Activated CD4-positive, alpha-beta T cell treated with anti-CD3 and anti-CD28 coated beads for 36 hours (primary cell): ENCODE measurements around the gene EDN2. TPM values are rescaled to one million over a fixed set of nuclear protein-coding genes. Genes with fewer than 3 reads are reported as not detected.

Experiments
- ATAC-seq: fragments of 200-7000 bp; cut with Tn5 transposase; one replicate; pipeline ENCODE4 v1.10.0; 2021; ENCODE audit warnings: mild to moderate bottlenecking, moderate library complexity
- CTCF ChIA-PET: fragments of 350-600 bp; sonication (Branson Sonifier 250); formaldehyde crosslinking; loops from one replicate; lab custom pipeline; 2021; ENCODE audit warnings: antibody characterized with exemption; lab: Charles Lee
- POLR2A ChIA-PET: fragments of 350-600 bp; sonication (Branson Sonifier 250); formaldehyde crosslinking; loops from one replicate; lab custom pipeline; 2021; ENCODE audit warnings: antibody characterized with exemption, inconsistent platforms; lab: Charles Lee
- DNase-seq: peaks from one replicate; pipeline ENCODE4 v3.0.0-alpha.2; 2020
- H3K27ac Mint-ChIP-seq: one replicate; pipeline ENCODE4 v1.8.0; 2021; ENCODE audit warnings: mixed read lengths
- H3K27me3 Mint-ChIP-seq: one replicate; pipeline ENCODE4 v1.8.0; 2021; ENCODE audit warnings: mixed read lengths
- H3K36me3 Mint-ChIP-seq: one replicate; pipeline ENCODE4 v1.8.0; 2021; ENCODE audit warnings: low read depth, mixed read lengths
- H3K4me1 Mint-ChIP-seq: one replicate; pipeline ENCODE4 v1.8.0; 2021; ENCODE audit warnings: mixed read lengths
- H3K4me3 Mint-ChIP-seq: one replicate; pipeline ENCODE4 v1.8.0; 2021; ENCODE audit warnings: mild to moderate bottlenecking, moderate library complexity, mixed read lengths
- H3K9me3 Mint-ChIP-seq: one replicate; pipeline ENCODE4 v1.8.0; 2021; ENCODE audit warnings: low read depth, mixed read lengths
- intact Hi-C, 2 experiments: fragments of 100-400 bp; cut with DNase I in 1 of 2; cut with micrococcal nuclease in 1 of 2; formaldehyde crosslinking; loops; one replicate each; pipeline versions ENCODE4 v1.14.2 to v1.15.1; 2022 to 2024; cut with DNase I, micrococcal nuclease
- total RNA-seq, 2 experiments: library from RNA; stranded (reverse); gene quantifications; one replicate each; pipeline ENCODE4 v1.2.3, GENCODE V29; 2021

The EDN2 gene
- total RNA-seq, 2 experiments from 2014 or later = not detected

DNA sequence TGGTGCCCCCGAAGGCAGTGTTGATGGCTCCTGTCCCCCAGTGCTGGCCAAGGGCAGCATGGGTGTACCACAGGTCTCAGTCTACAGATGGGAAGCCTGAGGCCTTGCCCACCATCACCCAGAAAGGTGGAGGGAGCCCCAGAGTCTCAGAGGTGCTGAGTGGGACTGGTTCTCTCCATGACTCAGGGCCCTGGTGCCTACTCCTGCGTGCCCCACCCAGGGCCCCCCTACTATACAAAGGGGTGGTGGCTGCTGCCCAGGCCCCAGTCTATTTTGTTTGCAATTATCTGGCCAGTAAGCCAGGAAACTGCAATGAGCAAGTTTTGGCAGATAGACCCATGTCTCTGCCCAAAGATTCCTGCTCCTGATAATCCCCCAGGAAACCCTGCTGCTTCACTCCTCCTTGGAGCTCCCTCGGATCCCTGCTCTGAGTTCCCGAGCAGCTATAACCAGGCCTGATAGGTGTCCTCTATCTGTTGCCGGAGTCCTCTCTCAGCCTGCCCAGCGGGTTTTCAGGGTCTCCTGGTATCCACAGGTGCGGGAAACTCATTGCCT lies 41.7 kb downstream of the EDN2 start:
- ATAC-seq = no peak
- Mint-ChIP-seq H3K27me3 (peaks cover 9% of the 10 kb centered on the region), H3K27ac (no peak overlapping the region), H3K4me1 (no peaks in the 10 kb centered on the region), H3K9me3 (no peaks in the 10 kb centered on the region), H3K4me3 (no peak overlapping the region), H3K36me3 (no peaks in the 10 kb centered on the region)
- intact Hi-C loops = no loop called here
- ChIA-PET POLR2A (no interaction called here), CTCF (interaction anchor here (0.6 kb wide), 2 partner anchors 9 to 36 kb away, joined by 3 read pairs; no protein-coding TSS in a partner anchor)
- no peak for DNase-seq

DNA sequence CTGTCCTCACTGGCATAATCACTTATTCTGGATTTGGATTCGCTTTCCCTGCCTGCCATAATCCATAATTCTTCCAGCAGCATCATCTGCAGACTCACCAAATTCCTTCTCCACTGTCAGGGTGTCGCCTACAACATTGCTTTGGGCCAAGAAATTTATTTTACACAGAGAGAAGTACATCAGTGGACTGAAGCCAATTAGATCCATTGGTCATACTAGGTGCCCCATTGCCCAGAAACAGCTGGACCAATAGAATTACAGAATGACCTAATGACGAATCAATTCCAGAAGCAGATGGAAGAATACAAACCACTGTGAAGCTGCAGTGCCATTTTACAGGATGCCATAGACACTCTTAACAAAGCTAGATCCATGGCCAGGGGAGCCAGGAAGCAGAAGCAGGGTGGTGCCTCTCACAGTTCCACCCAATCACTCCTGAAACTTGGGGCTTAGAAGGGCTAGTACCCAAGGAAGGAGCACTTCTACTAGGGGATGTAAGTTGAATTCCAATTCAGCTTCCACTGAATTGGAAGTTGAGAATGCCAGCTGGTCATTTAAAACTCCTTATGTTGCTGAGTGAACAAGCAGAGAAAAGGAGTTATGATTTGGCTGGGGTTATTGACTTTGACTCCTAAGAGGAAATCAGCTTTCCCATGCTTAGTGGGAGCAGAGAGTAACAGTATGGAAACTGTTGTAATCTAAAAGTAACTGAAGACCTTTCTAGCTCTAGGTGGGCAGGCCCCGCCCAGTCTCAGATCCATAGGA lies 44.0 kb downstream of the EDN2 start:
- Mint-ChIP-seq H3K9me3 (no peaks in the 10 kb centered on the region), H3K27ac (no peak overlapping the region), H3K27me3 (peaks cover 12% of the 10 kb centered on the region), H3K4me1 (no peaks in the 10 kb centered on the region), H3K4me3 (no peak overlapping the region), H3K36me3 (no peaks in the 10 kb centered on the region)
- intact Hi-C loops = no loop called here
- CTCF ChIA-PET = interaction anchor here (0.6 kb wide), 2 partner anchors 9 to 12 kb away, joined by 4 read pairs; no protein-coding TSS in a partner anchor
- DNase-seq = no peak
- POLR2A ChIA-PET = no interaction called here
- no peak for ATAC-seq

DNA sequence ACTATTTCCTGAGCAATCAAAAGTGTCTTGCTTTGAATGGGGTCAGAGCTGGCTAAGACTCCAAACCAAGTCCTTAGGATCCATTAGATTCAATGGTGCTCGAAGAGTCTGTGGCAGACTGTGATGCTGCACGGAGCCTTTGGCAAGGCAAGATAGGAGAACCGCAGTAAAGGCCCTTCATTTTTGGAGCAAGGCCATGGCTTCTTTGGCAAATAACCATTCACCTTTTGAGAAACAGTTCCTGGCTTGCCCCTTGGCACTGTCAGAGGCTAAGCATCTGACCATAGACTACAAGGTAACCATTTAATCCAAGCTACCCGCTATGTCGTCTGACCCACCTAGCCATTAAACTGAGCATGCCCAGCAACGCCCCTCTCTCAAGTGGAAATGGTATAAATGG lies 45.2 kb downstream of the EDN2 start:
- H3K36me3 Mint-ChIP-seq = no peaks in the 10 kb centered on the region
- H3K4me1 Mint-ChIP-seq = no peaks in the 10 kb centered on the region
- intact Hi-C loops = no loop called here
- no peak overlapping the region for H3K4me3 Mint-ChIP-seq
- no peak for ATAC-seq
- ChIA-PET CTCF (interaction anchor here (0.6 kb wide), 1 partner anchor 547 kb away, joined by 3 read pairs; no protein-coding TSS in a partner anchor), POLR2A (no interaction called here)
- no peaks in the 10 kb centered on the region for H3K9me3 Mint-ChIP-seq
- no peak for DNase-seq
- peaks cover 18% of the 10 kb centered on the region for H3K27me3 Mint-ChIP-seq
- no peak overlapping the region for H3K27ac Mint-ChIP-seq

DNA sequence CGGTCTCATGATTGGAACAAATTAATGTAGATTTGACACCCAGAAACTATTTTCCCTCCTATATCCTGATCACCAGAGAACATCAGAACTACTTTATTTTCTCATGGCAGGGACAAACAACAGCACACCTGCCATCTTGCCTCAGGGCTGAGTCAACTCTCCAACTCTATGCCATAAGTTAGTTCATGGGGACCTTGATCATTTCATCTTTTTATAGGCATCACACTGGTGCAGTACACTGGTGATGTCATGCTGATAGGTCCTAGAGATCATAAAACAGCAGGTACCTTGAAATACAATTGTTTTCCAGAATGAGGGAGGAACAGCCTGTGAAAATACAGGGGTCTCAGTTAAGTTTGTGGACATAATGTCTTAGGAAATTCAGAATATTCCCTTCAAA lies 45.8 kb downstream of the EDN2 start:
- H3K9me3 Mint-ChIP-seq = no peaks in the 10 kb centered on the region
- H3K4me3 Mint-ChIP-seq = no peak overlapping the region
- intact Hi-C loops = no loop called here
- ChIA-PET POLR2A (no interaction called here), CTCF (no interaction called here)
- H3K27me3 Mint-ChIP-seq = peaks cover 23% of the 10 kb centered on the region
- H3K36me3 Mint-ChIP-seq = no peaks in the 10 kb centered on the region
- H3K27ac Mint-ChIP-seq = no peak overlapping the region
- ATAC-seq (no peak), DNase-seq (no peak)
- H3K4me1 Mint-ChIP-seq = no peaks in the 10 kb centered on the region

DNA sequence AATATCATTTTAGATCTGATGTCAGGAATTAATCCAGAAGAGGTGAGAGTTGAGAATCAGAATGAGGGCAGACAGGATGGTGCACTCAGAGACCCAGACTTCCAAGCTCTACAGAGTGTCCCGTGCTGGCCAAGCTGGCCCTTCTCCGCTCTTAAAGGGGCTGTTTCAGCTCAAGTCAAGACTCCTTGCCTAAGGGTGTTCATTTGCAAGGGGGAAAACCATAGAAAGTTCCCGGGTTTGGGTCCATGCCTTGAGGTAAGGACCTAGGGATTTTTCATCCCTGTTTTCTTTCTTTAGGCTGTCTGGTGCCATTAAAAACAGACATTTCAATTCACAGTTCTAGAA lies 47.5 kb downstream of the EDN2 start:
- CTCF ChIA-PET = interaction anchor here (0.5 to 0.7 kb wide), 2 partner anchors 843 to 845 kb away, joined by 3 read pairs; no protein-coding TSS in a partner anchor
- H3K9me3 Mint-ChIP-seq = no peaks in the 10 kb centered on the region
- H3K4me1 Mint-ChIP-seq = no peaks in the 10 kb centered on the region
- intact Hi-C loops = no loop called here
- peaks cover 30% of the 10 kb centered on the region for H3K27me3 Mint-ChIP-seq
- no peak for ATAC-seq
- H3K4me3 Mint-ChIP-seq = no peak overlapping the region
- no peak for DNase-seq
- POLR2A ChIA-PET = no interaction called here
- no peaks in the 10 kb centered on the region for H3K36me3 Mint-ChIP-seq
- no peak overlapping the region for H3K27ac Mint-ChIP-seq

DNA sequence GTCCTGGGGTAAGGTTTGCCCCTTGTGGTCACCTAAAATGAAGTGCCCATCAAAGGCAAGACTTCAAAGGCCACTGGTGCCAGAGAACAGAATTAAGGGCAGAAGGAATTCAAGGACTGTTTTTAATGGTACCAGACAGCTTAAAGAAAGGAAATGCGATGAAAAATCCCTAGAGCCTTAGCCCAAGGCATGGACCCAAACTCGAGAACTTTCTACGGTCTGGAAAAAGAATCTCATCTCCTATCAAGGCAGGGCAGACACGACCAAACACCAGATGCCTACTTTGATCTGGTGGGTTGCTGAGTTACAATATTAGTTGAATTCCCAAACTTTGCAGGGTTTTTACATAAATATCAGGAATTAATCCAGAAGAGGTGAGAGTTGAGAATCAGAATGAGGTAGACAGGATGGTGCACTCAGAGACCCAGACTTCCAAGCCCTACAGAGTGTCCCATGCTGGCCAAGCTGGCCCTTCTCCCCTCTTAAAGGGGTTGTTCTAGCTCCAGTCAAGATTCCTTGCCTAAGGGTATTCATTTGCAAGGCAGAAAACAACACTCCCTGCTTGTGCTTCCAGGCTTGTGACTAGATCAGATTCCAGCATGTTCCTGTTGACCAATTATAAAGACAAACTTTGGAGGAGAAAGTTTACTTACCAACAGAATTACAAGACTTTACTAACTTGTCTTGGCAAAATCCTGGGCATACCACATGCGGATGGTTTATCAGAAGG lies 48.0 kb downstream of the EDN2 start:
- H3K27ac Mint-ChIP-seq = no peak overlapping the region
- intact Hi-C loops = no loop called here
- no peaks in the 10 kb centered on the region for H3K4me1 Mint-ChIP-seq
- DNase-seq = no peak
- POLR2A ChIA-PET = no interaction called here
- CTCF ChIA-PET = interaction anchor here (0.5 to 0.7 kb wide), 2 partner anchors 843 to 844 kb away, joined by 3 read pairs; no protein-coding TSS in a partner anchor
- no peaks in the 10 kb centered on the region for H3K36me3 Mint-ChIP-seq
- ATAC-seq = no peak
- no peak overlapping the region for H3K4me3 Mint-ChIP-seq
- H3K27me3 Mint-ChIP-seq = peaks cover 30% of the 10 kb centered on the region
- no peaks in the 10 kb centered on the region for H3K9me3 Mint-ChIP-seq

DNA sequence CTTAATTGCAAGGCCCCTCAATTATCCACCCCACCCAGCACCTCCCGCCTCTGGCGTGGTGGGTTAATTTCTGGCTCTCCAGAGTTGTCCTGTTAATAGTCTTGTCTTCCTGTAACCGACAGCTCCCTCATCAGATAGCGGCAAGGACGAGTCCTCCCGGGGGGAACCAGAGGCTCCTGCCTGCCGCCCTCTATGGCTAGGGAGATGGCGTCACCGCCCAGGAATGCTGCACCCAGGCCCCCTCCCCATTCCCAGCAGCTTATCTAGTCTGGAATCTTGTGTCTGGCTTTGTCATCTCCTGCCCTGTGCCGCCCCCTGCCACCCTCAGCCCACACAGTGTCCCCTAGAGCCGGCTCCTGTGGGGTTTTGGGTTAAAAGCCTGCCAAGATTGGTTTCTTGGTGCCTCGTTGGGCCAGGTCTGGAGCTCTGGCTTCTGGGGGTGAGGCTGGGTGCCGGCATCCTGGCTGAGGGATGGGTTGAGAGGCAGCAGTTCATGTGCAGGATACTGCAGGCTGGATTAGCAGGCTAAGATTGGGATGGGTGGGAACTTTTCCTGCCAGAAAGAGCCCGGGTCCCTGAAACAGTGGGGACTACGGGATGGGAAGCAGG lies 48.8 kb downstream of the EDN2 start:
- ChIA-PET POLR2A (no interaction called here), CTCF (interaction anchor here (1.2 to 3.1 kb wide), 4 partner anchors 12 to 165 kb away, joined by 4 to 13 read pairs (median 5); no protein-coding TSS in a partner anchor)
- H3K27ac Mint-ChIP-seq = no peak overlapping the region
- H3K9me3 Mint-ChIP-seq = no peaks in the 10 kb centered on the region
- intact Hi-C loops = no loop called here
- H3K4me1 Mint-ChIP-seq = no peaks in the 10 kb centered on the region
- peaks cover 30% of the 10 kb centered on the region for H3K27me3 Mint-ChIP-seq
- ATAC-seq (no peak), DNase-seq (no peak)
- H3K4me3 Mint-ChIP-seq = no peak overlapping the region
- H3K36me3 Mint-ChIP-seq = no peaks in the 10 kb centered on the region

DNA sequence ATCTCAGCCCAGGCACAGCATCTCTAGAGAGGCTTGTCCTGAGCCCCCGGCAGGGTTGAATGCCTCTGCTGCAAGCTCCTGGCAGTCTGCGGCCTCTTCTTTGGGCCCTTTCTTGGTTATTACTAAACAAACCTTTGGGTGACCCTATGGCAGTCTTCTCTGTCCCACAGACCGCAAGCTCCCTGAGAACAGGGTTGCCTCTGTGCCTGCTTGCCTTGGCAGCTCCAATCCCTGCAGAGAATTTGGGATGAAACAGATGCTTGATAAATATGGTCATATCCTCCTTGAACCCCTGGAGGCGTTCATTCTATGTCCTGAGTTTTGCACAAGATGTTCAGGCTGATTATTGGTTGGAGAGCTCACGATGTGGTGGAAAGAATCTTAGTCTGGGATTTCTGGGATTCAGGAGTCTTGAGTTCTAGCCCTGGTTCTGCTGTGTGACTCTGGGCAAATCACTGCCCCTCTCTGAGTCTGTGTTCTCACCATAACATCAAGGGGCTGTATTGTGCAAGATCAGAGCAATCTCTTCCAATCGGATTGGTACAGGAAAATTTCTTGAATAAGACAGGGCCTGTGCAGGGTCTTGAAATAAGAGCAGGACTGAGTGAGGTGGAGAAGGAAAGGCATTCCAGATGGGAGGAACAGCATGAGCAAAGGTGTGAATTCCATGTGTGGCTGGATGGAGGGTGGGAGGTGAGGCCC lies 49.6 kb downstream of the EDN2 start:
- H3K9me3 Mint-ChIP-seq = no peaks in the 10 kb centered on the region
- peaks cover 30% of the 10 kb centered on the region for H3K27me3 Mint-ChIP-seq
- CTCF ChIA-PET = interaction anchor here (1.0 to 3.4 kb wide), 7 partner anchors 12 to 165 kb away, joined by 4 to 19 read pairs (median 6); no protein-coding TSS in a partner anchor
- H3K36me3 Mint-ChIP-seq = no peaks in the 10 kb centered on the region
- H3K4me3 Mint-ChIP-seq = no peak overlapping the region
- ATAC-seq (no peak), DNase-seq (no peak)
- intact Hi-C loops = no loop called here
- POLR2A ChIA-PET = no interaction called here
- no peaks in the 10 kb centered on the region for H3K4me1 Mint-ChIP-seq
- H3K27ac Mint-ChIP-seq = no peak overlapping the region

DNA sequence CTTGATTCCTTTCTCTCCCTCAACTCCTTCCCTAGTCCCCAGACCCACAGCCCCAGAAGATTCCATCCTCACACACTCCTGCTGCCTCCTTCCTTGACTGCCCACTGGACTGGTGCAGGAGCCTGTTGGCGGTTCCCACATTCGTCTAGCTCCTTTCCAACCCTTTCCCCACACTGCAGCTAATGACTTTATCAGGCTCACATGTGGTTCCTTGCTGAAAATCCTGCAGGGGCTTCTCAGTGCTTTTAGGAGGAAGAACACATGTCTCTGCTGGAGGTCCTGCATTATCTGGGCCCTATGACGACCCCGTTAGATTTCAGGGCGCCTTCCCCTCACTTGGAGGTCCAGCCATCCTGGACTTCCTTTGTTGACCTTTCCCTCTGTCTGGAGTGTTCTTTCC lies 50.2 kb downstream of the EDN2 start:
- ChIA-PET CTCF (interaction anchor here (0.7 to 3.4 kb wide), 14 partner anchors 8 to 168 kb away, joined by 3 to 19 read pairs (median 6); no protein-coding TSS in a partner anchor), POLR2A (no interaction called here)
- DNase-seq = no peak
- Mint-ChIP-seq H3K27ac (no peak overlapping the region), H3K9me3 (no peaks in the 10 kb centered on the region), H3K27me3 (peaks cover 30% of the 10 kb centered on the region), H3K4me3 (no peak overlapping the region), H3K36me3 (no peaks in the 10 kb centered on the region), H3K4me1 (no peaks in the 10 kb centered on the region)
- ATAC-seq = no peak
- intact Hi-C loops = no loop called here

DNA sequence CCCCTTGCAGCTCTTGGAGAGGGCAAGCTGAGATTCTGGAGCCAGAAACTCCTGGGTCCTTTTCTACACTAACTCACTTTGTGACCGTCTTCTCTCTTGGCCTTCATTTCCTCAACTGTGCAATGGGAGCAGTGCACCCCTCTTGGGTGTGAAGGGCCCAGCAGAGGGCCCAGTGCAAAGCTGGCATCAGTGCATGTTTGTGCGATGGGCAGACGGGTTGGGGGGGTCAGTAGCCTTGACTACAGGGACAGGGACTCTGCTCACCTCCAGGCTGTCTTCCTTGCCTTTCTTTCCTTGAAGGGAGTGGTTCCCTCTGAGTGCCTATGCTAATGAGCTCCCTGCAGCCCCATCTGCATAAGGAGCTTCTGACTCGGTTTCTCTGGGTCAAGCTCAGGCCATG lies 51.0 kb downstream of the EDN2 start:
- intact Hi-C loops = no loop called here

More for the DNA sequence above, 51.0 kb downstream of the EDN2 start:
- no peak overlapping the region for H3K4me3 Mint-ChIP-seq
- CTCF ChIA-PET = interaction anchor here (0.6 to 3.4 kb wide), 12 partner anchors 9 to 167 kb away, joined by 3 to 19 read pairs (median 6); no protein-coding TSS in a partner anchor
- no peak for ATAC-seq
- H3K27me3 Mint-ChIP-seq = peaks cover 27% of the 10 kb centered on the region
- no peaks in the 10 kb centered on the region for H3K9me3 Mint-ChIP-seq
- POLR2A ChIA-PET = no interaction called here
- H3K36me3 Mint-ChIP-seq = no peaks in the 10 kb centered on the region
- H3K27ac Mint-ChIP-seq = no peak overlapping the region
- DNase-seq = no peak
- H3K4me1 Mint-ChIP-seq = no peaks in the 10 kb centered on the region
